Thyroid gland (tissue), 4 donors: ENCODE results near the gene ACVR1B.

Experiments used
- CTCF ChIP-seq, 6 experiments: fragments of 200-600 bp in 3 of 6; fragments of 450-650 bp in 3 of 6; sonication (generic) in 3 of 6; IDR thresholded peaks; one replicate each; pipeline ENCODE4 v1.5.1; 2016 to 2019; ENCODE audit warnings: antibody characterized with exemption in 6 of 6, mild to moderate bottlenecking in 2 of 6, inconsistent platforms in 1 of 6, moderate library complexity in 1 of 6
- POLR2A ChIP-seq, 2 donors: fragments of 450-650 bp; IDR thresholded peaks; one replicate each; pipeline ENCODE4 v1.6.1; 2017; ENCODE audit warnings: antibody characterized with exemption in 2 of 2, mild to moderate bottlenecking in 2 of 2, moderate library complexity in 1 of 2

- TF ChIP-seq CTCF (IDR thresholded peaks at IDR 0.05), result no peak
- TF ChIP-seq POLR2A (IDR thresholded peaks at IDR 0.05), result peak in 1 of 2 donors; percentile 72
These were observed 92.1 kb downstream of the ACVR1B start for GRCh38 chr12:52043386-52044212.
